H9 (cell line): ENCODE results near the gene TOR3A. TPM values are rescaled to one million over a fixed set of nuclear protein-coding genes. Genes with fewer than 3 reads are reported as not detected.
A peak's percentile ranks its signal among the peaks of the same experiment; 100 is the strongest.

Source experiments
- DNase-seq: peaks from one replicate; pipeline ENCODE4 v3.0.0-alpha.2; 2017
- H2AFZ ChIP-seq: one replicate; pipeline ENCODE4 v1.6.1; 2013; ENCODE audit warnings: mild to moderate bottlenecking, low read length, control low read depth, moderate library complexity
- H2AK5ac ChIP-seq: 2 replicates; pipeline ENCODE4 v1.6.1; 2013; ENCODE audit warnings: low read length, control low read depth, mixed read lengths; ENCODE audit not compliant: insufficient read length
- H2BK120ac ChIP-seq: one replicate; pipeline ENCODE4 v1.6.1; 2013; ENCODE audit warnings: low read depth, mild to moderate bottlenecking, low read length, control low read depth, inconsistent platforms; ENCODE audit not compliant: poor library complexity, severe bottlenecking
- H2BK12ac ChIP-seq: 2 replicates; pipeline ENCODE4 v1.6.1; 2013; ENCODE audit warnings: low read length, control low read depth, mixed read lengths, low read depth; ENCODE audit not compliant: insufficient read length
- H2BK15ac ChIP-seq: 2 replicates; pipeline ENCODE4 v1.6.1; 2013; ENCODE audit warnings: low read depth, low read length, control low read depth
- H2BK20ac ChIP-seq: one replicate; pipeline ENCODE4 v1.6.1; 2013; ENCODE audit warnings: low read depth, mild to moderate bottlenecking, low read length, control low read depth, inconsistent platforms; ENCODE audit not compliant: poor library complexity, severe bottlenecking
- H2BK5ac ChIP-seq: 2 replicates; pipeline ENCODE4 v1.6.1; 2013; ENCODE audit warnings: low read length, control low read depth, mixed read lengths; ENCODE audit not compliant: insufficient read length
- H3K14ac ChIP-seq: 2 replicates; pipeline ENCODE4 v1.6.1; 2013; ENCODE audit warnings: low read length, control low read depth; ENCODE audit not compliant: insufficient read depth
- H3K18ac ChIP-seq: 2 replicates; pipeline ENCODE4 v1.6.1; 2013; ENCODE audit warnings: low read depth, mild to moderate bottlenecking, mixed read lengths, low read length, control low read depth; ENCODE audit not compliant: insufficient read length
- H3K23ac ChIP-seq: 2 replicates; pipeline ENCODE4 v1.6.1; 2013; ENCODE audit warnings: low read length, control low read depth, mixed read lengths, low read depth; ENCODE audit not compliant: insufficient read length
- H3K23me2 ChIP-seq: 2 replicates; pipeline ENCODE4 v1.6.1; 2013; ENCODE audit warnings: low read depth, mild to moderate bottlenecking, mixed read lengths, low read length, control low read depth; ENCODE audit not compliant: insufficient read length, poor library complexity, severe bottlenecking
- H3K27ac ChIP-seq: 2 replicates; pipeline ENCODE4 v1.5.1; 2013; ENCODE audit warnings: low read length, control low read depth, mixed read lengths, low read depth; ENCODE audit not compliant: insufficient read length
- H3K27me3 ChIP-seq: 2 replicates; pipeline ENCODE4 v1.6.1; 2013; ENCODE audit warnings: low read length, control low read depth, inconsistent platforms; ENCODE audit not compliant: insufficient read depth
- H3K4ac ChIP-seq: 2 replicates; pipeline ENCODE4 v1.6.1; 2013; ENCODE audit warnings: low read depth, mild to moderate bottlenecking, control low read depth, inconsistent platforms, low read length, moderate library complexity
- H3K4me1 ChIP-seq: 2 replicates; pipeline ENCODE4 v1.6.1; 2013; ENCODE audit warnings: low read length, control low read depth, inconsistent platforms; ENCODE audit not compliant: insufficient read depth
- H3K4me2 ChIP-seq: 2 replicates; pipeline ENCODE4 v1.6.1; 2013; ENCODE audit warnings: low read length, control low read depth, mixed read lengths; ENCODE audit not compliant: insufficient read length, insufficient read depth
- H3K56ac ChIP-seq: 2 replicates; pipeline ENCODE4 v1.6.1; 2013; ENCODE audit warnings: low read depth, mild to moderate bottlenecking, mixed read lengths, low read length, control low read depth; ENCODE audit not compliant: insufficient read length
- H3K79me1 ChIP-seq: 2 replicates; pipeline ENCODE4 v1.6.1; 2013; ENCODE audit warnings: low read depth, mild to moderate bottlenecking, moderate library complexity, low read length, control low read depth, inconsistent platforms; ENCODE audit not compliant: insufficient read depth, poor library complexity, severe bottlenecking
- H3K79me2 ChIP-seq: 2 replicates; pipeline ENCODE4 v1.6.1; 2013; ENCODE audit warnings: low read length, control low read depth, inconsistent platforms; ENCODE audit not compliant: insufficient read depth
- H3K9ac ChIP-seq: 2 replicates; pipeline ENCODE4 v1.6.1; 2013; ENCODE audit warnings: low read length, control low read depth, mixed read lengths; ENCODE audit not compliant: insufficient read length; ENCODE audit errors: extremely low read depth
- H3K9me3 ChIP-seq: one replicate; pipeline ENCODE4 v1.6.1; 2013; ENCODE audit warnings: low read depth, low read length, inconsistent platforms; ENCODE audit not compliant: control insufficient read depth
- H3T11ph ChIP-seq: one replicate; pipeline ENCODE4 v1.6.1; 2013; ENCODE audit warnings: mild to moderate bottlenecking, low read length, control low read depth, inconsistent platforms
- H4K20me1 ChIP-seq: one replicate; pipeline ENCODE4 v1.6.1; 2013; ENCODE audit not compliant: control insufficient read depth, insufficient read length, insufficient read depth
- H4K5ac ChIP-seq: 2 replicates; pipeline ENCODE4 v1.6.1; 2013; ENCODE audit warnings: low read depth, mild to moderate bottlenecking, mixed read lengths, low read length, control low read depth; ENCODE audit not compliant: insufficient read length
- H4K8ac ChIP-seq: replicated peaks from 2 replicates; pipeline ENCODE4 v1.6.1; 2013; ENCODE audit warnings: low read length, control low read depth, mixed read lengths, low read depth; ENCODE audit not compliant: insufficient read length
- H4K91ac ChIP-seq: 2 replicates; pipeline ENCODE4 v1.6.1; 2013; ENCODE audit warnings: low read depth, mild to moderate bottlenecking, moderate library complexity, mixed read lengths, low read length, control low read depth; ENCODE audit not compliant: insufficient read length
- H3K27ac Mint-ChIP-seq, 3 experiments: 2 replicates in 2 of 3; 3 replicates in 1 of 3; pipeline ENCODE4 v1.8.0; 2020 to 2021; ENCODE audit warnings: mixed read lengths in 3 of 3, mild to moderate bottlenecking in 1 of 3, moderate library complexity in 1 of 3
- H3K27me3 Mint-ChIP-seq: 2 replicates; pipeline ENCODE4 v1.8.0; 2021; ENCODE audit warnings: low read depth, mild to moderate bottlenecking, moderate library complexity, mixed read lengths
- H3K36me3 Mint-ChIP-seq, 3 experiments: 2 replicates in 2 of 3; 3 replicates in 1 of 3; pipeline ENCODE4 v1.8.0; 2020 to 2021; ENCODE audit warnings: low read depth in 3 of 3, mixed read lengths in 3 of 3; ENCODE audit not compliant: insufficient read depth in 1 of 3
- H3K4me1 Mint-ChIP-seq, 2 experiments: 2 replicates each; pipeline ENCODE4 v1.8.0; 2020; ENCODE audit warnings: mixed read lengths in 2 of 2
- H3K4me3 Mint-ChIP-seq, 2 experiments: 2 replicates in 1 of 2; 3 replicates in 1 of 2; pipeline ENCODE4 v1.8.0; 2020 to 2021; ENCODE audit warnings: mild to moderate bottlenecking in 2 of 2, mixed read lengths in 2 of 2, moderate library complexity in 1 of 2
- H3K9me3 Mint-ChIP-seq, 2 experiments: 2 replicates in 1 of 2; 3 replicates in 1 of 2; pipeline ENCODE4 v1.8.0; 2020; ENCODE audit warnings: mild to moderate bottlenecking in 2 of 2, mixed read lengths in 2 of 2, moderate library complexity in 1 of 2
- CTCF ChIP-seq: fragments of 200-600 bp; sonication (generic); conservative IDR thresholded peaks from 3 replicates; pipeline ENCODE4 v1.8.0; 2021; ENCODE audit warnings: antibody characterized with exemption, mild to moderate bottlenecking
- WGBS: extraction: QIAGEN DNeasy Blood & Tissue Kit; methylation state at CpG from one replicate; pipeline ENCODE4 v1.1.7; 2013; ENCODE audit warnings: missing lambda C conversion rate, low lambda C conversion rate, mixed read lengths; ENCODE audit not compliant: insufficient read length; ENCODE audit errors: extremely low coverage; 5-methylcytosine and 5-hydroxymethylcytosine counted together
- total RNA-seq: library from RNA; stranded (reverse); gene quantifications from 2 replicates; pipeline ENCODE4 v1.2.1, GENCODE V29; 2021

Gene TOR3A
- total RNA-seq, 1 experiment from 2014 or later, result 27.3 TPM

GRCh38 chr1:179083533-179083932 lies 1.7 kb downstream of the TOR3A start:
- no peak overlapping the region for H3K4ac ChIP-seq
- H3K4me3 Mint-ChIP-seq, result peak overlapping the region; percentile 63 to 76; a peak in 3 of 5 replicates
- no peak overlapping the region for H4K8ac ChIP-seq
- H2AK5ac ChIP-seq, result no peak overlapping the region
- H3K56ac ChIP-seq, result no peak overlapping the region
- DNase-seq, result no peak
- H2BK5ac ChIP-seq, result no peak overlapping the region
- H3K4me1 Mint-ChIP-seq, result peaks cover 30 to 33% of the 10 kb centered on the region in 2 experiments
- no peaks in the 10 kb centered on the region for H3K9me3 Mint-ChIP-seq
- H3K14ac ChIP-seq, result no peak overlapping the region
- H3K79me2 ChIP-seq, result peaks cover 2% of the 10 kb centered on the region; the same call in 1 of the 2 replicates
- no peaks in the 10 kb centered on the region for H4K20me1 ChIP-seq
- H2AFZ ChIP-seq, result no peak overlapping the region
- H3K9me3 ChIP-seq, result no peaks in the 10 kb centered on the region
- H3K4me2 ChIP-seq, result no peak overlapping the region
- no peak overlapping the region for H4K5ac ChIP-seq
- H3K23ac ChIP-seq, result no peak overlapping the region
- H3T11ph ChIP-seq, result no peak overlapping the region
- no peak overlapping the region for H4K91ac ChIP-seq
- no peak overlapping the region; a peak in 1 of 7 replicates for H3K27ac Mint-ChIP-seq
- no peaks in the 10 kb centered on the region for H3K79me1 ChIP-seq
- no peak overlapping the region for H2BK12ac ChIP-seq
- H2BK15ac ChIP-seq, result no peak overlapping the region
- H3K18ac ChIP-seq, result no peak overlapping the region
- H2BK20ac ChIP-seq, result no peak overlapping the region
- no peak overlapping the region for H2BK120ac ChIP-seq
- no peak overlapping the region for H3K9ac ChIP-seq
- no CpG with 5 or more reads among the region's 8 CpGs for WGBS
- TF ChIP-seq CTCF, result no peak
- H3K36me3 Mint-ChIP-seq, result peaks cover 4 to 14% (median 7%) of the 10 kb centered on the region in 3 experiments; a peak in 6 of 7 replicates
- peaks cover 8% of the 10 kb centered on the region; the same call in 1 of the 2 replicates for H3K4me1 ChIP-seq
- no peak overlapping the region for H3K27ac ChIP-seq
- H3K27me3 Mint-ChIP-seq, result 0 out of 2 replicates have a peak, but pooled peaks cover 2% of the 10 kb centered on the region
- peaks cover 16% of the 10 kb centered on the region for H3K23me2 ChIP-seq
- H3K27me3 ChIP-seq, result no peaks in the 10 kb centered on the region
